ENCODE results near the gene DISC1.

- TF ChIP-seq POLR2A (IDR thresholded peaks at IDR 0.05): no peak
- TF ChIP-seq CTCF (IDR thresholded peaks at IDR 0.05): no peak
Measured at GRCh38 chr1:231719485-231720183, 93.0 kb downstream of the DISC1 start.
